ENCODE results near the gene ARHGEF10L. TPM values are rescaled to one million over a fixed set of nuclear protein-coding genes. Genes with fewer than 3 reads are reported as not detected.

Gene ARHGEF10L
- total RNA-seq, 2 donors from 2014 or later: 226 to 301 TPM

DNA sequence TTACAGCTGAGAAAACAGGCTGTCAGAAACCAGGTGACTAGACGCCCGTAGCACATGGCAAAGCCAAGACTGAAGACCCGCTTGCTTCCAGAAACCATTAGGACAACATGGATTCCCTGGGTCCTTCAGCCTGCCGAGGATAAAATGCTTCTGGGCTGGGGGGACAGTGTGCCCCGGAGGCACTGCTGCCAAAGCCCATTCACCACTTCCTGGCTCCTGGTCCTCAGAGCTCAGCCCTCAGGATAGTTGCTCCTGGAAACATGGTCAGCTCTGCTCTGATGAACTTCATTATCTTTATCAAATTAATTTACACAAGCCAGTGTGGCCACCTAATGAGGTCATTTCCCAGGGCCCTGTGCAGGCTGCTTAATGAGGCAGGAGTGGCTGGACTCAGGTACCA is 174.5 kb downstream of the ARHGEF10L start:
- TF ChIP-seq, protein P1, sequence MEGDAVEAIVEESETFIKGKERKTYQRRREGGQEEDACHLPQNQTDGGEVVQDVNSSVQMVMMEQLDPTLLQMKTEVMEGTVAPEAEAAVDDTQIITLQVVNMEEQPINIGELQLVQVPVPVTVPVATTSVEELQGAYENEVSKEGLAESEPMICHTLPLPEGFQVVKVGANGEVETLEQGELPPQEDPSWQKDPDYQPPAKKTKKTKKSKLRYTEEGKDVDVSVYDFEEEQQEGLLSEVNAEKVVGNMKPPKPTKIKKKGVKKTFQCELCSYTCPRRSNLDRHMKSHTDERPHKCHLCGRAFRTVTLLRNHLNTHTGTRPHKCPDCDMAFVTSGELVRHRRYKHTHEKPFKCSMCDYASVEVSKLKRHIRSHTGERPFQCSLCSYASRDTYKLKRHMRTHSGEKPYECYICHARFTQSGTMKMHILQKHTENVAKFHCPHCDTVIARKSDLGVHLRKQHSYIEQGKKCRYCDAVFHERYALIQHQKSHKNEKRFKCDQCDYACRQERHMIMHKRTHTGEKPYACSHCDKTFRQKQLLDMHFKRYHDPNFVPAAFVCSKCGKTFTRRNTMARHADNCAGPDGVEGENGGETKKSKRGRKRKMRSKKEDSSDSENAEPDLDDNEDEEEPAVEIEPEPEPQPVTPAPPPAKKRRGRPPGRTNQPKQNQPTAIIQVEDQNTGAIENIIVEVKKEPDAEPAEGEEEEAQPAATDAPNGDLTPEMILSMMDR (IDR thresholded peaks at IDR 0.05): no peak
- H3K27me3 ChIP-seq (replicated peaks; ENCODE audit: insufficient read depth): no peaks in the 10 kb centered on the region
- no peak overlapping the region for H3K27ac ChIP-seq
- H3K4me1 ChIP-seq (ENCODE audit: control insufficient read depth in 1 of 2, low read depth in 2 of 2): no peaks in the 10 kb centered on the region
- no peak overlapping the region for H3K4me3 ChIP-seq
- ATAC-seq (ENCODE audit: insufficient number of reproducible peaks, low FRiP score, low read depth) (no peak), DNase-seq (ENCODE audit: low spot score) (no peak)
- H3K9me3 ChIP-seq: peaks cover 3% of the 10 kb centered on the region
- no peaks in the 10 kb centered on the region for H3K36me3 ChIP-seq

DNA sequence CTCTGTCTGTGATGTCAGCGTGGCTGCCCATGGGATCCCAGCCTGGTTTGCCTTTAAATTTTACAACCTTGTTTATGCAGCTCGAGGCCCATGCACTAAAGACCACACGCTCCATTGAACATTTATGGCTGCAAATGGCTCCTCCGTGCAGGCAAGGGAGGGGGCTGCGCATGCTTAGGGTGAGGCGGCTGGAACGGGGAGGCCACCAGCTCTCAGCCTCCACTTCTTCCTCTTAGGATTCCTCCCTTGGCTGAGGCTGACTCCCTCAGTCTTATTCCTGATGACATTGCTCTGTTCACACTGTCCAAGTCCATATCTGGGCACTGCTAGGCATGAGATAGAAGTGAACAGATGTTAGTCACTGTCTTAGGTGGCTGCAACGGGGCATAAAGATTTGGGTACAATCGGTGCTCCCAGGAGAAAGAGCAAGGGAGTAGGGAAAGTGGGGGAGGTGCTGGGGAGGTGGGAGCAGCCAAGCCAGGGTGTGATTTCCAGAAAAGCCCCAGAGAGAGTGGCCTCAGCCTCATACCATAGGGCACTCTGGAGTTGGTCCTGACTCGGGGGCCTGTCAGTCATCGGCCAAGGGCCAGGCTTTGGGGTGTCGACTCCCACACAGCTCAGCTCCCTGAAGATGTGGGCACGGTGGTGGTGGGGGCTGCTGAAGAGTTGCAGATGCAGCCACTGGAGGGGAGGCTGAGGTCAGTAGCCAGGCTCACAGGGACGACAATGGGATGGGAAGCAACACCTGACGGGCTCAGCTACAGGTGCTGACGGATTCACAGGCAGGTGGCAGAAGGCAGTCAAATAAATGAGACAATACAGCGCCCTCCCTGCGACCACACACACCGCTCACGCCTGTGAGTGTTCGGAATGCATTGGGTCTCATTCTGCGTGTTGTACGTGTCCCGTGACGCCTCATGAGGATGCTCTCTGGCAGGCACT is 178.4 kb downstream of the ARHGEF10L start:
- Histone ChIP-seq H3K36me3 (no peaks in the 10 kb centered on the region), H3K4me1 (ENCODE audit: control insufficient read depth in 1 of 2, low read depth in 2 of 2) (no peaks in the 10 kb centered on the region), H3K27me3 (replicated peaks; ENCODE audit: insufficient read depth) (no peaks in the 10 kb centered on the region), H3K4me3 (no peak overlapping the region), H3K27ac (no peak overlapping the region), H3K9me3 (no peaks in the 10 kb centered on the region)
- no peak for ATAC-seq (ENCODE audit: insufficient number of reproducible peaks, low FRiP score, low read depth)
- DNase-seq (ENCODE audit: low spot score): no peak
- TF ChIP-seq, protein P1 (IDR thresholded peaks at IDR 0.05): no peak

DNA sequence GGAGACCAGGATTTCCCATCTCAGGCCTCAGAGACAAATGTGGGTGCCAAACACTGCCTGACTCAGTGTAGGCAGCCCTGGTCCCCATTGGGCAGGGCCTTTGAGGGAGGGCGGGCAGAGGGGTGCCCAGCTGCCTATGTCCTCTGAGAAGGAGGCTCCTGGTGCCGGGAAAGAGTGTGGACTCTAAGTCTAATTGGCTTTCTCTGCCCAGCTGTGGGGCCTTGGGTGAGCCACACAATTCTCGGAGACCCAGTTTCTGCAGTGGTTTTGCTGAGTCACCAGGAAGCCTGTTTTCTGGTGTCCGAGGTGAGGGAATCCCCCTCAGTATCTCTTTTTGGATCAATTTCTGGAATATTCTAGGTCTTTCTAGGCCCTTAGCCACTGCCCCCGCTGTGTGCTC is 180.4 kb downstream of the ARHGEF10L start:
- H3K27ac ChIP-seq: no peak overlapping the region
- H3K4me1 ChIP-seq (ENCODE audit: control insufficient read depth in 1 of 2, low read depth in 2 of 2): no peaks in the 10 kb centered on the region
- H3K27me3 ChIP-seq (replicated peaks; ENCODE audit: insufficient read depth): no peaks in the 10 kb centered on the region
- no peaks in the 10 kb centered on the region for H3K36me3 ChIP-seq
- DNase-seq (ENCODE audit: low spot score) (no peak), ATAC-seq (ENCODE audit: insufficient number of reproducible peaks, low FRiP score, low read depth) (no peak)
- no peaks in the 10 kb centered on the region for H3K9me3 ChIP-seq
- TF ChIP-seq, protein P1 (IDR thresholded peaks at IDR 0.05): no peak
- H3K4me3 ChIP-seq: no peak overlapping the region

DNA sequence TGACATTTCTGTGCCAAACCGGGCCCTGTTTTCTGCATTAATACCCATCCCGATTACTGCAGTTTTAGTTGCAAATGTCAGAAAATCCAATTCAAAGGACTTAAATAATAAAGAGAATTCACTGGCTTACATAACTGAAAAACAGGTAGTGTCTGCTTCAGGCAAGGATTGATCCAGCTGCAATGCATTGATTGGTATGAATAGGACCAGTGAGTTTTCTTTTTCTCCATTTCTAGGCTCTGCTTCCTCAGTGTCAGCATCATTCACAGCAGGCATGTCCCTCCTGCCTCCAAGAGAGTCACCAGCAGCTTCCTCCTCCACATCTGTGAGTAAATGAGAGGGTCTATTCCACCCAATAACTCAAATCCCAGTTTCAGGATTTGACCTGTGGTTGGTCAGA is 181.9 kb downstream of the ARHGEF10L start:
- Histone ChIP-seq H3K4me1 (ENCODE audit: control insufficient read depth in 1 of 2, low read depth in 2 of 2) (no peaks in the 10 kb centered on the region), H3K36me3 (no peaks in the 10 kb centered on the region), H3K27me3 (replicated peaks; ENCODE audit: insufficient read depth) (no peaks in the 10 kb centered on the region), H3K4me3 (no peak overlapping the region), H3K27ac (no peak overlapping the region), H3K9me3 (no peaks in the 10 kb centered on the region)
- TF ChIP-seq, protein P1 (IDR thresholded peaks at IDR 0.05): no peak
- ATAC-seq (ENCODE audit: insufficient number of reproducible peaks, low FRiP score, low read depth) (no peak), DNase-seq (ENCODE audit: low spot score) (no peak)

DNA sequence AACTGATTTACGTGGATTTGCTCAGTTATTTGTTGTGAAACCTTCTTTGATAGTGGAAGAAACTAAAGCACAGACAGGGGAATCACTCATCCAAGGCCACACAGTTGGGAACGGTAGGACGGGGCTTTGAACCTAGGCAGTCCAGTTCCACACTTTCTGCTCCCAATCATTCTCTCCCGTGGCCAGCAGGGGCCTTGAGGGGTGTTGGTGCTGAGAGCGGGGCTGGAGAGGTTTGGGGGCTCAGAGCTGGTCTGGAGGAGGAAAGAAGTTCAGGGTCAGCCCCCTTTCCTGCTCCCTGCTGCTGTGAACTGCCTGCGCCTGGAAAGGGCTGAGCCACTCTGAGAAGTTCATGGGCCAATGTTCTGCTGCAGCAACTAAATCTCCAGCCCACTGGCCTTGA is 184.2 kb downstream of the ARHGEF10L start:
- H3K4me3 ChIP-seq: no peak overlapping the region
- DNase-seq (ENCODE audit: low spot score) (no peak), ATAC-seq (ENCODE audit: insufficient number of reproducible peaks, low FRiP score, low read depth) (no peak)
- no peaks in the 10 kb centered on the region for H3K9me3 ChIP-seq
- H3K36me3 ChIP-seq: no peaks in the 10 kb centered on the region
- H3K27ac ChIP-seq: no peak overlapping the region
- no peaks in the 10 kb centered on the region for H3K27me3 ChIP-seq (replicated peaks; ENCODE audit: insufficient read depth)
- TF ChIP-seq, protein P1 (IDR thresholded peaks at IDR 0.05): no peak
- no peaks in the 10 kb centered on the region for H3K4me1 ChIP-seq (ENCODE audit: control insufficient read depth in 1 of 2, low read depth in 2 of 2)

Data from thoracic aorta (tissue), 2 donors.